Astrocyte (in vitro differentiated cells and primary cell): ENCODE results near the gene MORN5. TPM values are rescaled to one million over a fixed set of nuclear protein-coding genes. Genes with fewer than 3 reads are reported as not detected.

ENCODE experiments used
- DNase-seq: peaks from one replicate; pipeline ENCODE4 v3.0.0-alpha.2; 2010; ENCODE audit warnings: low read depth
- FAIRE-seq: peaks from 2 replicates; lab custom pipeline; 2011; peaks lifted over from hg19 to GRCh38; lab: Jason Lieb, UNC
- H2AFZ ChIP-seq: 2 replicates; pipeline ENCODE4 v1.6.0; 2012; ENCODE audit warnings: low read depth, low read length, inconsistent platforms
- H3K27ac ChIP-seq: 2 replicates; pipeline ENCODE4 v1.5.1; 2011; ENCODE audit warnings: low read depth, low read length, inconsistent platforms
- H3K27me3 ChIP-seq: 2 replicates; pipeline ENCODE4 v1.6.0; 2011; ENCODE audit warnings: low read length, inconsistent platforms; ENCODE audit not compliant: insufficient read depth
- H3K36me3 ChIP-seq: 2 replicates; pipeline ENCODE4 v1.5.1; 2011; ENCODE audit warnings: low read length, inconsistent platforms; ENCODE audit not compliant: insufficient read depth
- H3K4me1 ChIP-seq: 2 replicates; pipeline ENCODE4 v1.5.1; 2011; ENCODE audit warnings: low read length, inconsistent platforms; ENCODE audit not compliant: insufficient read depth
- H3K4me2 ChIP-seq: 2 replicates; pipeline ENCODE4 v1.6.0; 2012; ENCODE audit warnings: low read length, inconsistent platforms
- H3K4me3 ChIP-seq: 2 replicates; pipeline ENCODE4 v1.5.1; 2011; ENCODE audit warnings: low read depth, mild to moderate bottlenecking, low read length, inconsistent platforms; ENCODE audit not compliant: insufficient read depth
- H3K79me2 ChIP-seq: 2 replicates; pipeline ENCODE4 v1.6.0; 2012; ENCODE audit warnings: mild to moderate bottlenecking, low read length, inconsistent platforms; ENCODE audit not compliant: insufficient read depth
- H3K9ac ChIP-seq: 2 replicates; pipeline ENCODE4 v1.6.0; 2012; ENCODE audit warnings: mild to moderate bottlenecking, low read length, inconsistent platforms
- H3K9me3 ChIP-seq: 2 replicates; pipeline ENCODE4 v1.5.1; 2012; ENCODE audit warnings: low read depth, mild to moderate bottlenecking, low read length, inconsistent platforms; ENCODE audit not compliant: insufficient read depth
- H4K20me1 ChIP-seq: 2 replicates; pipeline ENCODE4 v1.6.0; 2012; ENCODE audit warnings: low read length, inconsistent platforms; ENCODE audit not compliant: insufficient read depth
- H3K27ac Mint-ChIP-seq: one replicate; pipeline ENCODE4 v1.8.0; 2021; ENCODE audit warnings: mild to moderate bottlenecking, mixed read lengths; ENCODE audit not compliant: unreplicated experiment
- H3K27me3 Mint-ChIP-seq: one replicate; pipeline ENCODE4 v1.8.0; 2021; ENCODE audit warnings: low read depth, mixed read lengths; ENCODE audit not compliant: unreplicated experiment
- H3K36me3 Mint-ChIP-seq: one replicate; pipeline ENCODE4 v1.8.0; 2021; ENCODE audit warnings: low read depth, mixed read lengths; ENCODE audit not compliant: unreplicated experiment
- H3K4me1 Mint-ChIP-seq: one replicate; pipeline ENCODE4 v1.8.0; 2021; ENCODE audit warnings: low read depth, mixed read lengths; ENCODE audit not compliant: unreplicated experiment
- H3K4me3 Mint-ChIP-seq: one replicate; pipeline ENCODE4 v1.8.0; 2021; ENCODE audit warnings: mild to moderate bottlenecking, moderate library complexity, mixed read lengths; ENCODE audit not compliant: unreplicated experiment
- H3K9me3 Mint-ChIP-seq: one replicate; pipeline ENCODE4 v1.8.0; 2021; ENCODE audit warnings: mild to moderate bottlenecking, mixed read lengths; ENCODE audit not compliant: unreplicated experiment
- EZH2 ChIP-seq: IDR thresholded peaks from 2 replicates; pipeline ENCODE4 v1.6.1; 2012; ENCODE audit warnings: mild to moderate bottlenecking, low read length, inconsistent platforms; ENCODE audit not compliant: insufficient read depth
- total RNA-seq: library from RNA; stranded (reverse); gene quantifications from 2 replicates; pipeline ENCODE4 v1.2.1, GENCODE V29; 2021
- TF ChIP-seq, protein P1 (sequence below): IDR thresholded peaks from 2 replicates; pipeline ENCODE4 v1.5.1; 2011; ENCODE audit warnings: low read depth, mild to moderate bottlenecking, inconsistent platforms, low read length, moderate library complexity; ENCODE audit not compliant: insufficient read depth

Gene MORN5
- total RNA-seq, 1 donor from 2014 or later, result not detected

DNA sequence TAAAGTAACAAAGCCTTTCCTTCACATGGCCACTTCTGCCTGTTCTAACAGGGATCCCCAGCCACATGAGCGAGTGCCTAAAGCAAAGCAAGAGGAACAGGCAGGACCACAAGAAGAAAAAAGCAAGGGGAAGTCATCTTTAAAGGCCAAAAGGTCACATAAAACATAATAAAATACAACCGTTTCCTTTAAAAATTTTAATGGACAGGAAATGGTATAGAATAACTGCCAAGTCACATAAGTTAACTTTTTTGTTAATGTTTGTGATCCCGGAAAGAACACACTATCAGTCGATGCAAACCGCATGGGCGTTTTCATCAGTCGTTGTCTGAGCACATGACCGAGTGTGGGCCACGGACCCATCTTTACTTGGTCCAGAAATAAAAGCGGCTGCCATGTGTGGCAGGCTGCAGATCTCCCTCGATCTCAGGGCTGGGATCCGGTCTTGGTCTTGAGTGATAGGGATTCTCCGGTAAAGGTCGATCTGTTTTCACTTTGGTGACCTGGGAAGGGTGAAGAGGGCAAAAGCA, 15.8 kb upstream of the MORN5 start:
- Histone ChIP-seq H2AFZ (no peak overlapping the region), H3K9me3 (no peaks in the 10 kb centered on the region), H3K9ac (no peak overlapping the region), H3K4me1 (no peaks in the 10 kb centered on the region), H3K27ac (no peak overlapping the region), H4K20me1 (peaks cover 9% of the 10 kb centered on the region), H3K36me3 (peaks cover 29% of the 10 kb centered on the region), H3K4me3 (no peak overlapping the region), H3K4me2 (no peak overlapping the region), H3K79me2 (no peaks in the 10 kb centered on the region), H3K27me3 (no peaks in the 10 kb centered on the region)
- Mint-ChIP-seq H3K4me3 (no peak overlapping the region), H3K27ac (no peak overlapping the region), H3K36me3 (peaks cover 19% of the 10 kb centered on the region), H3K9me3 (no peaks in the 10 kb centered on the region), H3K4me1 (peaks cover 2% of the 10 kb centered on the region), H3K27me3 (no peaks in the 10 kb centered on the region)
- TF ChIP-seq, protein P1, sequence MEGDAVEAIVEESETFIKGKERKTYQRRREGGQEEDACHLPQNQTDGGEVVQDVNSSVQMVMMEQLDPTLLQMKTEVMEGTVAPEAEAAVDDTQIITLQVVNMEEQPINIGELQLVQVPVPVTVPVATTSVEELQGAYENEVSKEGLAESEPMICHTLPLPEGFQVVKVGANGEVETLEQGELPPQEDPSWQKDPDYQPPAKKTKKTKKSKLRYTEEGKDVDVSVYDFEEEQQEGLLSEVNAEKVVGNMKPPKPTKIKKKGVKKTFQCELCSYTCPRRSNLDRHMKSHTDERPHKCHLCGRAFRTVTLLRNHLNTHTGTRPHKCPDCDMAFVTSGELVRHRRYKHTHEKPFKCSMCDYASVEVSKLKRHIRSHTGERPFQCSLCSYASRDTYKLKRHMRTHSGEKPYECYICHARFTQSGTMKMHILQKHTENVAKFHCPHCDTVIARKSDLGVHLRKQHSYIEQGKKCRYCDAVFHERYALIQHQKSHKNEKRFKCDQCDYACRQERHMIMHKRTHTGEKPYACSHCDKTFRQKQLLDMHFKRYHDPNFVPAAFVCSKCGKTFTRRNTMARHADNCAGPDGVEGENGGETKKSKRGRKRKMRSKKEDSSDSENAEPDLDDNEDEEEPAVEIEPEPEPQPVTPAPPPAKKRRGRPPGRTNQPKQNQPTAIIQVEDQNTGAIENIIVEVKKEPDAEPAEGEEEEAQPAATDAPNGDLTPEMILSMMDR, result no peak
- no peak for TF ChIP-seq EZH2
- FAIRE-seq (no peak), DNase-seq (no peak)

DNA sequence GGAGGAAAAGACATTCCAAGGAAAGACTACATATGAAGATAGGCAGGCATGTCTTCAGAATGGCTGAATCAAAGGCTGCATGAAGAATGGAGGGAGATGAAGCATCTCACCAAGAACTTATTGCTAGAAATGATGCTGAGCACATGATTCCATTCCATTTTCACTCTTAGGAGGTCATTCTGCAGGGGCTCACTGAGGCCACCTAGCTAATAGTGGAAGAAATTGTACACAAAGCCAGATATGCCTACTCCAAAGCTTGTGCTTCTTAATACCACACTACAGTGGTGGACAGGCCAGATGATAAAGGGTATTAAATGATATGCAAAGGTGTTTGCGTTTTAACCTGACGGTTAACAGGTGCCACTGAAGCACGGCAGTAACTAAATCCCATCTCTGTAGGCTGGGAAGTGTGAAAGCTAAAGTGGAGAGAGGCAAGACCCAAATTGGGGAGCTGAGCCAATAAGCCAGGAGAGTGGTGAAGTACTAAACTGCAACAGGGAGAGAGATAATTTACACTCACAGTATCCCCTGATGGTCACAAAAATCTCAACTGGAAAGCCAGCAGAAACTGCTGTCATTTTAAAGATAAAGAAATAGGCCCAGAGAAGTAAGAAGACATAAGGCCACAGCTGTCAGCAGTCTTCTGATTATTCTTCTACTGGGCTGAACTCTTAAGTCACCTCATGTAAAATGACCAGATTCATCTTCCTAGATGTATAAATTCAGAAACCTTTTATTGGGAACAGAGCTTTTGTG, 14.7 kb upstream of the MORN5 start:
- Histone ChIP-seq H4K20me1 (peaks cover 12% of the 10 kb centered on the region), H3K9me3 (no peaks in the 10 kb centered on the region), H3K79me2 (peaks cover 4% of the 10 kb centered on the region), H3K9ac (no peak overlapping the region), H3K4me3 (no peak overlapping the region), H3K27ac (no peak overlapping the region), H3K4me1 (no peaks in the 10 kb centered on the region), H3K36me3 (peaks cover 29% of the 10 kb centered on the region), H3K4me2 (no peak overlapping the region), H3K27me3 (no peaks in the 10 kb centered on the region), H2AFZ (no peak overlapping the region)
- peaks cover 19% of the 10 kb centered on the region for H3K36me3 Mint-ChIP-seq
- FAIRE-seq (no peak), DNase-seq (no peak)
- H3K4me3 Mint-ChIP-seq, result no peak overlapping the region
- H3K27ac Mint-ChIP-seq, result no peak overlapping the region
- no peaks in the 10 kb centered on the region for H3K27me3 Mint-ChIP-seq
- no peaks in the 10 kb centered on the region for H3K4me1 Mint-ChIP-seq
- no peaks in the 10 kb centered on the region for H3K9me3 Mint-ChIP-seq
- no peak for TF ChIP-seq EZH2
- TF ChIP-seq, protein P1, result peak; percentile 26

DNA sequence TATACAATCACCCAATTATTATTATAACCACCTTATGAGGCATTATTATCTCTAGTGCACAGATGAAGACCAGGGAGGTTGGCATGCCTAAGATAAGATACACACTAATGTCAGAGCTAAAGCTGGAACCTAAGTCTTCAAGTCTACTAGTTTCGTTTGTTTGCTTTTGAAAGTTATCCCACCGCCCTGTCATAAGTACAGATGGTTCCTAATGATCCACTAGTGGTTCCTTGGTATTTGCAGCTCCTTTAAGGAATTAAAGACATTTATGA, 14.2 kb upstream of the MORN5 start:
- Histone ChIP-seq H2AFZ (no peak overlapping the region), H3K27ac (no peak overlapping the region), H3K4me2 (no peak overlapping the region), H3K27me3 (no peaks in the 10 kb centered on the region), H3K4me3 (no peak overlapping the region), H3K9me3 (no peaks in the 10 kb centered on the region), H3K4me1 (no peaks in the 10 kb centered on the region), H3K79me2 (peaks cover 4% of the 10 kb centered on the region), H4K20me1 (peaks cover 17% of the 10 kb centered on the region), H3K9ac (no peak overlapping the region), H3K36me3 (peaks cover 29% of the 10 kb centered on the region)
- TF ChIP-seq, protein P1, result no peak
- no peak for TF ChIP-seq EZH2
- peaks cover 19% of the 10 kb centered on the region for H3K36me3 Mint-ChIP-seq
- H3K4me3 Mint-ChIP-seq, result no peak overlapping the region
- no peak overlapping the region for H3K27ac Mint-ChIP-seq
- H3K9me3 Mint-ChIP-seq, result no peaks in the 10 kb centered on the region
- no peaks in the 10 kb centered on the region for H3K4me1 Mint-ChIP-seq
- H3K27me3 Mint-ChIP-seq, result no peaks in the 10 kb centered on the region
- DNase-seq, result no peak
- no peak for FAIRE-seq
